K562 (cell line): ENCODE data around the gene ANKRD16.

Source experiments
- FOXP1 ChIP-seq: sonication (generic); formaldehyde crosslinking; IDR thresholded peaks from 2 replicates; pipeline ENCODE4 v1.8.0; 2022; ENCODE audit warnings: mild to moderate bottlenecking, missing genetic modification reagents
- TF ChIP-seq, protein P1 (sequence below), 2 experiments: fragments of 450-650 bp in 1 of 2; sonication (generic) in 1 of 2; formaldehyde crosslinking in 1 of 2; IDR thresholded peaks in 1 of 2; conservative IDR thresholded peaks in 1 of 2; 2 replicates each; pipeline versions ENCODE4 v1.6.1 to v1.8.1; 2016 to 2023; ENCODE audit warnings: mild to moderate bottlenecking in 2 of 2, moderate library complexity in 2 of 2, inconsistent platforms in 1 of 2, missing genetic modification reagents in 1 of 2
- TF ChIP-seq, protein P2 (sequence below), 2 experiments: fragments of 450-650 bp; formaldehyde crosslinking in 1 of 2; IDR thresholded peaks; 2 replicates each; pipeline versions ENCODE4 v1.4.0 to v1.6.1; 2014 to 2020; ENCODE audit warnings: mild to moderate bottlenecking in 2 of 2, borderline replicate concordance in 1 of 2, low read depth in 1 of 2

GRCh38 chr10:5900247-5900646 is 10.6 kb upstream of the ANKRD16 start:
- TF ChIP-seq, protein P1, sequence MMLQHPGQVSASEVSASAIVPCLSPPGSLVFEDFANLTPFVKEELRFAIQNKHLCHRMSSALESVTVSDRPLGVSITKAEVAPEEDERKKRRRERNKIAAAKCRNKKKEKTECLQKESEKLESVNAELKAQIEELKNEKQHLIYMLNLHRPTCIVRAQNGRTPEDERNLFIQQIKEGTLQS (IDR thresholded peaks at IDR 0.05): no peak
- TF ChIP-seq, protein P1 (CRISPR knock-in tag; conservative IDR thresholded peaks at IDR 0.05): no peak
- no peak for TF ChIP-seq FOXP1 (CRISPR knock-in tag)
- TF ChIP-seq, protein P2, sequence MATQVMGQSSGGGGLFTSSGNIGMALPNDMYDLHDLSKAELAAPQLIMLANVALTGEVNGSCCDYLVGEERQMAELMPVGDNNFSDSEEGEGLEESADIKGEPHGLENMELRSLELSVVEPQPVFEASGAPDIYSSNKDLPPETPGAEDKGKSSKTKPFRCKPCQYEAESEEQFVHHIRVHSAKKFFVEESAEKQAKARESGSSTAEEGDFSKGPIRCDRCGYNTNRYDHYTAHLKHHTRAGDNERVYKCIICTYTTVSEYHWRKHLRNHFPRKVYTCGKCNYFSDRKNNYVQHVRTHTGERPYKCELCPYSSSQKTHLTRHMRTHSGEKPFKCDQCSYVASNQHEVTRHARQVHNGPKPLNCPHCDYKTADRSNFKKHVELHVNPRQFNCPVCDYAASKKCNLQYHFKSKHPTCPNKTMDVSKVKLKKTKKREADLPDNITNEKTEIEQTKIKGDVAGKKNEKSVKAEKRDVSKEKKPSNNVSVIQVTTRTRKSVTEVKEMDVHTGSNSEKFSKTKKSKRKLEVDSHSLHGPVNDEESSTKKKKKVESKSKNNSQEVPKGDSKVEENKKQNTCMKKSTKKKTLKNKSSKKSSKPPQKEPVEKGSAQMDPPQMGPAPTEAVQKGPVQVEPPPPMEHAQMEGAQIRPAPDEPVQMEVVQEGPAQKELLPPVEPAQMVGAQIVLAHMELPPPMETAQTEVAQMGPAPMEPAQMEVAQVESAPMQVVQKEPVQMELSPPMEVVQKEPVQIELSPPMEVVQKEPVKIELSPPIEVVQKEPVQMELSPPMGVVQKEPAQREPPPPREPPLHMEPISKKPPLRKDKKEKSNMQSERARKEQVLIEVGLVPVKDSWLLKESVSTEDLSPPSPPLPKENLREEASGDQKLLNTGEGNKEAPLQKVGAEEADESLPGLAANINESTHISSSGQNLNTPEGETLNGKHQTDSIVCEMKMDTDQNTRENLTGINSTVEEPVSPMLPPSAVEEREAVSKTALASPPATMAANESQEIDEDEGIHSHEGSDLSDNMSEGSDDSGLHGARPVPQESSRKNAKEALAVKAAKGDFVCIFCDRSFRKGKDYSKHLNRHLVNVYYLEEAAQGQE (IDR thresholded peaks at IDR 0.05; ENCODE audit: borderline replicate concordance): no peak
- TF ChIP-seq, protein P2 (CRISPR knock-in tag; IDR thresholded peaks at IDR 0.05; ENCODE audit: low read depth): no peak
